ENCODE data around the gene HHATL.

The HHATL gene

DNA sequence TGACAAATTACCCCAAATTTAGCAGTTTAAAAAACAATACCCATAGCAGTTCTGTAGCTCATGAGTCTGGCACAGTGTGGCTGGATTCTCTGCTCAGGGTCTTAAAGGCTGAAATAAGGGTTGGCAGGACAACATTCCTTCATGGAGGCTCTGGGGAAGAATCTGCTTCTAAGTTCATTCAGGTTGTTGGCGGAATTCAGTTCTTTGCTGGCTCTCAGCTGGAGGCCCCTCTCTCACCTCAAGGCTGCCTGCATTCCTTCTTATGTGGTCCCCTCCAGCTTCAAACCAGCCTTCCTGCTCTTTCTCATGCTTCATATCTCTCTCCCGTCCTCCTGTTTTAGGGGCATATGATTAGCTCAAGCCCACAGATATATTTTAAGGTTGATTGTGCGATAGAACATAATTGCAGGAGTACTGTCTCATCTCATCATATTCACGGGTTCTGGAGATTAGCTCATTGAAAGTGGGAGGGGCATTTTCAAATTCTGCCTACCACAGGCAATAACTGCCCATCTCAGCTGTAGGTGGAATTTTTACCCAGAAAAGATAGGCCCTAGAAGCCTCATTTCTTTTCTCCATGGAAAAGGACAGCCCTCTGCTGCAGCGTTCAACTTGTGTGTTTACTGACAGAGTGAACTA, 54.7 kb downstream of the HHATL start:
- no peak for DNase-seq

Measured in NCI-H2029 (cell line).